Right hindlimb (tissue), 1 donor: ENCODE measurements around the gene TOMM70.
A peak's percentile ranks its signal among the peaks of the same experiment; 100 is the strongest.
"Not testable (repeated sequence)": the region's sequence is repeated elsewhere in the genome, so short reads cannot be mapped to it uniquely, and the experiment has no call there.

ENCODE experiments used
- DNase-seq: peaks from one replicate; pipeline ENCODE4 v3.0.0-alpha.2; 2018

TOMM70 gene

DNA sequence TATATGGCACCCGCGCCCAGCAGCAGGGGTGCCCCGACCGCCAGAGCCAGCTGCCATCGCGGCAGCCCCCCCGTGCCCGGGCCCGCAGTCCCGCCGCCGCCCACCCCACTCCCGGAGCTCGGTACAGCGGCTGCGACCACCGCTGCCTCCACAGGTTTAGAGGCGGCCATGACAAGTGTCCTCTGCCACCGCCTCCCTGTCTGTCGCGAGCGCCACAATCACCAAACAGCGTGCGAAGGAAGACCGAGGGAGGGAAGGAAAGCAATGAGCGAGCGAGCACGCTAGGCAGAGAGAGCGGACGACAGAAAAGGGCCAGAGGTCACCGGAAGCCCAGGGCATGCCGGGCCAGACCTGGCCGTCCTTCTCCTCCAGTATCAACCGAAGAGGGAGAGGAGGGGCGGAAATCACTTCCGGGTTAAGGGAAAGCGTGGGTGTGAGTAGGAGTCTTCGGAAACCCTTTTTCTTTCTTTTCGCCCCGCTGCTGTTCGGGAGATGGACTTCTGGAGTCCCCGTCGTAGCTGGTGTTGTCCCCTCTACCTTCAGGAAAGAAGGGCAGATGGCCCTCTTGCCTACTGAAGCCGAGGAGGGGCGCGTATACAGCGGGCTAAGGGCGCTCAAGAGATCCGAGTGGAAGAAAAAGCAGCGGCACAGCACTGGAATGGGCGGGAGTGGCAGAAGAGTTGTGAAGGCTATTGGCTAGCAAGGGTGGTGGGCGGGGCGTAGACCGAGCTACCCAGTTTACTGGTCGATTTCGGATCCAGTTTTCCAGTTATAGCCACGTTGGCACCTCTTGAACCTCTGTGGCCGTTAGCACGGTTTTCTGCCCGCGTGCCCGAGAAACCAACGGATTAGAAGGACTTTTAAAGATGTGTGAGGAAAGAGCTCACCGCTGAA is at the start of gene TOMM70, which contains the start of gene LNP1:
Gene TOMM70, minus strand, starts transcription at position 310 of the 894 bp plus-strand sequence. Its CDS starts 140 bp downstream, at position 170.
Gene LNP1, plus strand, starts transcription at position 760 of the 894 bp plus-strand sequence. CDS start 28,191 bp downstream, outside the sequence.
- DNase-seq, result peak; percentile 98

DNA sequence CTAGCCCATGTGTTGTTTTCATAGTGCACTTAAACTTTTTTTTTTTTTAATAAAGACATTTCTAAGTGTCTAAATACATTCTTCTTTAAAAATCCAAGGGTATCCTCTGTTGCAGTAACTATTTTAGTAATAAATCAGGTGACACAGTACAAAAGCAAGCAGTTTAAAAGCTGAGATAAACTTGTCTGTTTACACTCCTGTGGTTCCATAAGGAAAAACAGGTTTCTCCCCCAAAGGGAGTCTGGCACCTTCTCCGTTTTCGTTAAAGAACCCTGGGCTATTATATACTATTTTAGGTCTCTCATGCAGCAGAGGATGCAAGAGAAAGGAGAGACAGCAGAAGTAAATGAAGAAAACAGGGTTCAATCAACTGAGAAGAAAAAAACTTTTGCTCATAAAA is 48.3 kb upstream of the TOMM70 start:
- no peak for DNase-seq

DNA sequence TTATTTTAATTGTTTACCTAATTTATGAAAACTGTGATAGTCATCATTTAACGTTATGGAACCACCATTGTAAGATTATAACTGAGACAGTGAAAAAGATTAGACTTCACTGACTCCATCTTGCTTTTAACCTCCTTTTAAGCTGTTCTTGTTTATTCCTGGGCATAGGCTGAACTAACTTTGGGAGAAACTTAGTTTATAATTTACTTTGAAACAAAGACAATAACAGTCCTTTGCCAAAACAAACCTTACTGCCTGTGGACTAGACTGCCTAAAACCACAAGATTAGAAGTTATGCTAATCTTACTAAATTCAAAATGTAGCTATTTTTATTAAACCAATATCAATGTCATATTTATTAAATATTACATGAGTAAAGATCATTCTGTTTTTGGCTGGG is 47.2 kb upstream of the TOMM70 start:
- DNase-seq, result no peak

DNA sequence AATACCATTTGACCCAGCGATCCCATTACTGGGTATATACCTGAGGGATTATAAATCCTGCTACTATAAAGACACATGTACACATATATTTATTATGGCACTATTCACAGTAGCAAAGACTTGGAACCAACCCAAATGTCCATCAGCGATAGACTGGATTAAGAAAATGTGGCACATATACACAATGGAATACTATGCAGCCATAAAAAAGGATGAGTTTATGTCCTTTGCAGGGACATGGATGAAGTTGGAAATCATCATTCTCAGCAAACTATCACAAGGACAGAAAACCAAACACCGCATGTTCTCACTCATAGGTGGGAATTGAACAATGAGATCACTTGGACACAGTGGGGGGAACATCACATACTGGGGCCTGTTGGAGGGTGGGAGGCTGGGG is 46.2 kb upstream of the TOMM70 start:
- not testable (repeated sequence) for DNase-seq

DNA sequence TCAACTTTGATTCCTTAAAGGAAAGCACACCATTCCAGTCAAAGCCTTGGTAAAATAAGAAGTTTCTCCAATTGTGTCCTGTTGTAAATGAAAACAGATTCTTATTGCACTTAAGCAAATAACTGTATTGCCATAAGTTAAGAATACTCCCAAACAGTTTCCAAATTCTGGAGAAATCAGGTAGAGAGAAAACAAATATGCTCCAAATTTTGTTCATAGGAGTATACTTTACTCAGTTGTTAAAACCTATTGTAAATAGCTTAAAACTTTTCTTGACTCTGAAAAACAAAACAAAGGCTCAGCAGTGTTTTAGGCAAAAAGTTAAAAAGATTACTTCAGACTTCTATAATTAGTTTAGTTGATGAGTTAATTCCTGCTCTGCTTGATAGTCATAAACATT is 42.8 kb upstream of the TOMM70 start:
- DNase-seq, result no peak

DNA sequence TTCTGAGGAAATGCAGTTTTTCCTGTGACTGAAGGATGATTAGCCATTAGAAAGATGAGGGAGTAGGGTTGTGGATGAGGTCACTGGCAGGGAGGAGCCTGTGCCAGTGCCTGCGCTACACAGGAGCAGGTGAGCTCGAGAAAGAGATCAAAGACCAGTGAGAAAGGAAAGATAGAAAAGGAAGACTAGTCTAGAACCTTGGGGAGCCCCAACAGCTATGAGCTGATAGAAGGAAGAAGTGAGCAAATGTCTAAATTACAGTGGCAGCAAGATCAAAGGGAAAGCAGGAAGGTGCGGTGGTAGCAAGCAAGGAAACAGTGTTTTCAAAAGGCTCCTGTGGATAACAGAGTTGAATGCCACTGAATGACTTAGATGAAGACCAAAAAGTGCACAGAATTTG is 40.0 kb upstream of the TOMM70 start:
- DNase-seq, result no peak

DNA sequence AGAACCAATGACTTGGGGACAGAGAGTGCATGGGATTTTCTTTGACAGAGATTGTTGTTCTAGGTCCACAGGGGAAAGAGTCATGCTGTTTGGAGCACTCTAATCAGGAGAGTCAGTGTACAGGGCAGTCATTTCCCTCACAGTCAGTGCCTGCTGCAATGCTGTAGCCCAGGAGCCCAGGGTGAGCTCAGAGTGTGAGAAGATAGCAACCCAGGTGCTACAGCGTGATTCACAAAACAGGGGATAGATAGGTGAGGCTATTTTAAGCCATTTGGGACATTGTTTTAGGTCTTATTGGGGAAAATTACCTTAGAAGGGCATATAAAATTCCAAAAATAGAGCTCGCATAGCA is 37.7 kb upstream of the TOMM70 start:
- no peak for DNase-seq

DNA sequence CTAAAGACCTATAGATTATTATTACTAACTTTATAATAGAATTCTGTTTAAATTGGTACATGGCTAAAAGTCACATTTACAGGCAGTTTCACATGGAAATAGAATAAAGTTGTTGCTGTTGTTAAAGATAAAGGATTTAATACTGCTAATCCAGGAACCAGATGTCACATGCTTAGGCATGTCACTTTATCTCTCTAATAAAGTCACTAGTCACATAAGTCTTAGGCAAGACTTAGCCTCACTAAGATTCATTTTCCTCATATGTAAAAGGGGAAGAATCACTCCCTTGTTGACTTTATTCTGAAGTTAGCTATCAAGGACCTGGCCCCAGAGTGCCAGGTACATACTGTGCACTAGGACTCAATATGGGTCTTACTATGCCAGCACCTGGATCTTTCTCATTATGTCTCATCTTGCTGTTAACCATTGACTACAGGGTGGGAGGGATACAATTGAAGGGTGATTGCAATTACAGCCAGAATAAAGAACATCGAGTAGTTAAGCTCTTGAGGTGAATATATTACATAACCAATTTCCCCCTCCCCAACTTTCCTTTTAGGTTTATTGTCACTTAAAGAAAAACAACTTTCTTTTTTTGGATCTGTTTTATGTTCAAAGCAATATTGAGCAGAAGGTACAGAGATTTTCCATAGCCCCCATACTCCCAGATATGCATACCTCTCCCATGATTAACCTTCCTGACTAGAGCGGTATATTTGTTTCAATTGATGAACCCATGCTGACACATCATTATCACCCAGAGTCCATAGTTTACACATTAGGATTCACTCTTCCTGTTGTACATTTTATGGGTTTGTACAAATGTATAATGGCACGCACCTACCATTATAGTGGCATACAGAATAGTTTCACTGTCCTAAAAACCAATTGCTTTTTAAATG is 37.1 kb upstream of the TOMM70 start:
- DNase-seq, result no peak

DNA sequence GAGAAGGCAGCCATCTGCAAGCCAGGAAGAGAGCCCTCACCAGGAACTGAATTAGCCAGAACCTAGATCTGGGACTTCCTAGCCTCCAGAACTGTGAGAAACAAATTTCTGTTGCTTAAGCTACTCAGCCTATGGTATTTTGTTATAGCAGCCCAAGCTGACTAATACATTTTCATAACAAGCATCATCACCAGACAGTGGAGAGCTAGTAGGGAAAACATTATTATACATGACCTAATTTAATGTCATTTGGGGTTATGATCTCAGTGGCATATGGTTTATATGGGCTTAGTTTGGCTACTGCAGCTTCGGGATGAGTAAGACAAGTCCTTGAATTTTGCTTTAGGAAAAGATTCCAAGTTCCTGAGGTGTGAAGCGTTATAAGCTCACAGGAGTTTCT is 36.1 kb upstream of the TOMM70 start:
- DNase-seq, result no peak

DNA sequence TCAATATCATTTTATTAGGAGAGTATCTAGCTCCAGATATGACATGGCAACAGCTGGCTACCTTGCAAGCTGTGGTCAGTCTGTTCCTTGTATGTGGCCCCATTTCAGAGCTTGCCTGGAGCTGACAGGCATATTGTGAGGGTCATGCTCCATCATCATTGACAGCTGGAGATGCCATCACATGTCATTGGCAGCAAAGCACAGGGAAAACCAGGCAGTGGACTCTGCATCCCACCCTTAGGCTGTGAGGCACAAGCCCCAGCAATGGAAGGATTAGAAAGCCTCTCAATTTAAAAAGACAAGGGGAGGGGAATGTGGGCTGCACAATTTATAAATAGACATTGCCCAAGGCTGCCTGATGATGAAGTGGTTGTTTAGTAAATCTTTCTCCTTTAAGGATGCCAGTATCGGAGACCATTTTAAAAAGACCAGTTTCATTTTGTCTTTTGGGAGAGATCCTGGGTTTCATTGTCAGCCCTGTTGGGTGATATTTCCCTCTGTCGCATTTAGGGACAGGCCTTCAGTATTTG is 28.4 kb upstream of the TOMM70 start:
- DNase-seq, result no peak

DNA sequence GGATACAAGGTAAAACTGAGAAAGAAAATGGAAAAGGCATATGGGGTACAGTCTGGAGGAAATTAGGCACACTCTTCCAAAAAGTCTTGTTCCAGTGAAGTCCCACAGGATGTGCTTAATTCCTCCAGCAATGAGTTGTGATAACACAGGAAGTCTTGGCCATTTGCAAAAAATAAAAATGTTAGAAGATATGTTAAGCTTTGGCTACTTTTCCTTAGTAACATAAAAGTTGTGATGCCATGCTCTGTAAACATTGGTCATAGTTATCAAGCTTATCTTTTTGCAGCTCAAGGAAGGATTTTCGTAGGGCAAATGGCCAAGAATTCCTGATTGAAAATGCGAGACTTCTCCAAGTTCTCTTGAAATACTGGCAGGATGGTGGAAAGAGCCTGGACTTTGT is 26.8 kb upstream of the TOMM70 start:
- DNase-seq, result peak; percentile 23

DNA sequence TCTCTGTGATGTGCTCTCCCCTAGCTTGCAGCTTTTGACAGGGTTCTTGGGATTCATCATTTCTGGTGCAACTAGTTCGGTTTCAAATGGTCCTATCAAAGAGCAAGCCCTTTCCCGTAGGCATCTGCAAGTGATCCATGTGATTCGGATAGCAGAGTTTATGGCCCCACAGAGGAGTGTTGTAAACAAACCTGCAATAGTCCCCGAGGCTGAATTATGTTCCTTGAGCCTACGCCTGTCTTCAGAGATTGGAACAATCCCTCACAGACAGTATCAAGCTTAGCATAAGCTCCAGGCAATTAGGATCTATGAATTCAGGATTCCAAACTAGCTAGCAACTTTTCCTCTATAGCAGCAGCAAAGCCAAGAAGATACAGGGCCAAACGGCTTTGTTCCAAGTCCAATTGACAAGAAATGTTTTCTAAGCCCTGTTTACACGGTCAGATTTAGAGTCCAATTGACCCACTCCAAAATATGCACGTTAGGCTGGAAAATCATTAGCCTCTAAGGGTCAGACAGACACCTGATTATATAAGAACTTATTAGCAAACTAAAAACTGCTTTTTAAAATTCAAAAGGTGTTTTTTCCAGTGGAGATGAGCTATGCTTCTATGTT is 25.3 kb upstream of the TOMM70 start:
- DNase-seq, result no peak

DNA sequence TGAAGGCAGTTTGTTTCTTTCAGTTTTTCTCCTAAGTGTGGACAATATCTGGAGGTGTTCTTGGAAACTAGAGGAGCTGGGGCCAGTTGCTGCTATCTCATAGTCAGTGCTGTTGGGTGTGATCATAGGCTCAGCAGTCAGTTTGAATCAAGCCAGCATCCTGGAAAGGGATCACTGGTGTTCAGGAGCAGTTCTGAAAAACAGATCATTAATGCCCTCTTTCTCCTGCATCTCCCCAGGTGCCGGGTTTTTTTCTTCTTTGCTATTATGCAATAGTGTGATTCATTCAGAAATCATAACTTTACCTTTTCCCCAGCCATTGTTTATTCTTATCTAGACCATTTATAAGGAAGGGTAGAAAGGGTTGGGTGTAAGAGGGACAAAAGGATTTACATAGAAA is 24.4 kb upstream of the TOMM70 start:
- no peak for DNase-seq

DNA sequence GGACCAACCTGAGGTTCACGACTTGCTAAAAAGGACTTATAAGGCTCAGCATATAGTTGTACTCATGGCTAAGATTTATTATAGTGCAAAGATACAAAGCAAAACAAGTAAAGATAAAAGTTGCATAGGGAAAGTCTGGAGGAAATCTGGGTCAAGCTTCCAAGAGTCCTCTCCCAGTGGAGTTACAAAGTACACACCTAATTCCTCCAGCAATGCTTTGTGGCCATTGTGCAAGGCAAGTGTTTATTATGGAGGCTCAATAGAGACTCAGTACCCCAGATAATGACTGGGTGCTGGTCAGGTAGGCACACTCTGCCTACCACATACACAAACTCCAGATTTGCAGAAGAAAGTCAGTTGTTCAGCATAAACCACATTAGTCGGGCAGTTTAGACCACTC is 23.4 kb upstream of the TOMM70 start:
- no peak for DNase-seq

DNA sequence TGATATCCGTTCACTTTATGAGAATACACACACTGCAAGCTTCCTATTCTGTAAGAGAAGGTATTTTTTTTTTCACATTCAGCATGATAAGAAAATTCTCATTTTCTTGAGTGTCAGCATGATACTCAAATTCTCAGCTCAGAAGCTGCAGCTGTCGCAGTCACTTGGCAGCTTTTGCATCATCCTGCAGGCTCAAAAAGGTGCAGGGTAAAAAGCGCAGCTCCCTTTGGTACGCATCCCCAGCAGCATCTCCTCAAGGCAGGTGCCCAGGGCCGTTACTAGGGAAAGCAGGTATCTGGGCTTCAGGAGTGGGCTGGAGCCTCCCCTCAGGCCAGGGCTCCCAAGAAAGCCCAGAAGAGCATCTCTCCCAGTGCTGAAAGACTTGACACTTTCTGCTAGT is 22.7 kb upstream of the TOMM70 start:
- no peak for DNase-seq

DNA sequence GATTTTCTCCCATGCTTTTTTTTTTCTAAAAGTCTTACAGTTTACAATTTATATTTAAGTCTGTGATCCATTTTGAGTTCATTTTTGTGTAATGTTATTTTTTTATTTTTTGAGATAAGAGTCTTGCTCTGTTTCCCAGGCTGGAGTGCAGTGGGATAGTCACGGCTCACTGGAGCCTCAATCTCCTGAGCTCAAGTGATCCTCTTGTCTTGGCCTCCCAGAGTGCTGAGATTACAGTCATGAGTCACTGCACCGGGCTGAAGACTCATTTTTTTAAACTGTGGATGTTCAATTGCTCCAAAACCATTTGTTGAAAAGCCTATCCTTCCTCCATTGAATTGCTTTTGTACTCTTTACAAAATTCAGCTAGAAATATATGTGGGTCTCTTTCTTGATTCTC is 20.0 kb upstream of the TOMM70 start:
- no peak for DNase-seq

DNA sequence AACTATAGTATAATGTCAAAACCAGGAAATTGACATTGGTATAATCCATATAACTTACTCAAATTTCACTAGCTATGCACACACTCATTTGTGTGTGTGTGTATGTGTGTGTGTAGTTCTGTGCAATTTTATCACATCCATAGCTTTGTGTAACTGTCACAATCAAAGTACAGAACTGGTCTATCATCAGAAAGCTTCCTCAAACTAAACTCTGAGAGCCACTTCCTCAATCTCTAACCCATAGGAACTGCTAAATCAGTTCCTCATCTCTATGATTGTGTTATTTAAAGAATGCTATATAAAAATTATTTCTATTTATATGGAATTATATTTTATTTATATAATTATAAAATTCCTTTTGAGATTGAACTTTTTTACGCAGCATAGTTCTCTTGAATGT is 18.5 kb upstream of the TOMM70 start:
- no peak for DNase-seq

DNA sequence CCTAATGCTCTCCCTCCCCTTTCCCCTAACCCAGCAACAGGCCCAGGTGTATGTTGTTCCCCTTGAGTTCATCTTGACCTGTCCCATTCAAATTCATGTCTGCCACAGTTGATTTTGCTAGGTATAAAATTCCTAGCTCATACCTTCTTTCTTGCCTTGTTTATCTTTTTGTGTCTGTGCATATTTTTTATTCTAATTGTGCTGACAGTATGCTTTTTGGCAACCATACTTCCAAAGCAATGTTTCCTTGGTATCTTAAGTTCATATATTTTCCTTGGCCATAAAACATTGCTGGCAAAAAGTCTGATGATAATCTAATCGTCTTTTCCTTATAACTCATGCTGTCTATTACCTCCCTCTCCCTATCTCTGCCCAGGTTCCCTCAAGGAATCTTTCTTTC is 16.0 kb upstream of the TOMM70 start:
- no peak for DNase-seq

DNA sequence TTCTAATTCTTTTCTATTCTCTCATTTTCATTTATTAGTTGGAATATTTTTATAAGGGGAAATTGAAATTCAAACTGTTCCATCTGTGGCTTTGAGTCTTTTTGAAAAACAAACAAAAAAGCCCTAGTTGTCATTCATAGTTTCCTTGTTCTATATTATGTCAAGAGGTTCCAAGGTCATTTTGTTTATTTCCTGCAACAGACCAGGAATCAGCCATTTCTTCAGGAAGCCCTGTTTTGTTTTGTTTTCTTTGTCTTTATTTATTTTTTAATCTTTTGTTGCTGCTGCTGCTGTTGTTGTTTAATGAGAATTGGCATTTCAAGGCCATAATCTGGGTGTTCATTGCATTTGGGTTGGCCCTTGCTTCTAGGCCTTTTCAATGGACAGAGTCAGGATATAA is 15.3 kb upstream of the TOMM70 start:
- no peak for DNase-seq

DNA sequence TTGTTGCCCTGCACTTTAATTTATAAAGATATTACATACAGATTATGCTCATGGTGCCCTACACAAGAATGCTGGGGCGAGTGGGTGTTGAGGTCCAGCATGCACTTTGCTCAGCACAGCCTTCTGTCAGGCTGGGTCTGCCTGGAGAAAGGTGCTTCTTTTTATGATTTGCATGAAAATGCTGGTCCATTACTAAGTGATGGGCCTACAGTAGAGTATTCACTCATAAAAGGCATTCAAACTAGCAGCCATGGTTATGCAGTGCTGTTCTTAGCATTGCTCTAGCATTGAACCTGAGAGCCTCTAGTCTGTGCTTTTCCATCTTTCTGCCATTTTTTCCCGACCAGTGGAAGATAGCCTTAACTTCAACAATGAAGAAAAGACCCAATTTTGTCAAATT is 12.7 kb upstream of the TOMM70 start:
- no peak for DNase-seq

DNA sequence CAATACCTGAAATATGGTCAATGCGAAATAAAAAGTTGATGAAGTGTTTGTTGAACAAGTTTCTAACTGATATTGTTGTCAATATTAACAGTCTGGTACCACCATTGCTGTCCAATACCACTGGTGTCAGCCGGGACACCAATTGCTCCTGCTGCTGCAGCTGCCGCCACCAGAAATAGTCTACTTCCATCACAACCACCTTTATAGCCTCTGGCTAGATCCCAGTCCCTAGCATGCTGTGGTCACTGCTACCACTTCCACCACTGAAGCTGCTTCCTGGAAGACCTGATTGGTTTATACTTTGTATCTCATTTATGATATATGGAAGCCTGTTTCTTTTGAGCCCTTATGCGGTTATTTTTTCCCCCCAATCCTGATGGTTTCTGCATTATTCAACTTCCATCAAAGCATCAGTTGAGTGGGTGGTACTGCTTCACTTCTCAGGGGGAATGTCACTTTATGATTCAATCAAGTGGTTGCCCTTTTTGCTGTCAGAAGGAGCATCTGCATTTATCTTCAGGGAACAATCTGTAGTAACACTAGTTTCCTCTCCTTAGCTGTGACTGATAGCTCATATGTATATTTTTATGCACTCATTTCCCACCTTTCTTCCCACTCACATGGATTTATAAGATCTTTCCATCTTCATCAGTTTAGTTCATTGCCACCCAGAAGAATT is 12.2 kb upstream of the TOMM70 start:
- DNase-seq, result peak; percentile 15
